CD4-positive, alpha-beta T cell (primary cell): ENCODE results near the gene JPT1. TPM values are rescaled to one million over a fixed set of nuclear protein-coding genes. Genes with fewer than 3 reads are reported as not detected.
"Not testable (repeated sequence)": the region's sequence is repeated elsewhere in the genome, so short reads cannot be mapped to it uniquely, and the experiment has no call there.

Experiments used
- ATAC-seq: fragments of 200-7000 bp; cut with Tn5 transposase; one replicate; pipeline ENCODE4 v1.10.0; 2022; ENCODE audit warnings: mild to moderate bottlenecking; ENCODE audit not compliant: poor library complexity
- CTCF ChIA-PET: fragments of 350-600 bp; sonication (Branson Sonifier 250); formaldehyde crosslinking; loops from one replicate; lab custom pipeline; 2021; ENCODE audit warnings: antibody characterized with exemption, inconsistent platforms; lab: Charles Lee
- POLR2A ChIA-PET: fragments of 350-600 bp; sonication (Branson Sonifier 250); formaldehyde crosslinking; loops from one replicate; lab custom pipeline; 2021; ENCODE audit warnings: antibody characterized with exemption, inconsistent platforms; lab: Charles Lee
- DNase-seq, 14 experiments: peaks; one replicate each; pipeline ENCODE4 v3.0.0-alpha.2; 2013 to 2020; ENCODE audit warnings: mixed read lengths in 2 of 14
- H3K27ac ChIP-seq, 2 donors: one replicate each; pipeline versions ENCODE4 v1.5.1 to v1.7.0; 2013; ENCODE audit warnings: low read length in 2 of 2, low read depth in 1 of 2, mild to moderate bottlenecking in 1 of 2
- H3K27me3 ChIP-seq, 2 experiments: 1 replicate in 1 of 2; 2 replicates in 1 of 2; pipeline versions ENCODE4 v1.6.1 to v1.7.0; 2013; ENCODE audit warnings: low read length in 2 of 2, control low read depth in 1 of 2, mild to moderate bottlenecking in 1 of 2, moderate library complexity in 1 of 2; ENCODE audit not compliant: insufficient read depth in 2 of 2, control insufficient read depth in 1 of 2
- H3K36me3 ChIP-seq: one replicate; pipeline ENCODE4 v1.6.1; 2013; ENCODE audit warnings: low read length, control low read depth; ENCODE audit not compliant: insufficient read depth
- H3K4me1 ChIP-seq: one replicate; pipeline ENCODE4 v1.6.1; 2013; ENCODE audit warnings: low read length, control low read depth; ENCODE audit not compliant: insufficient read depth
- H3K4me3 ChIP-seq: one replicate; pipeline ENCODE4 v1.5.1; 2013; ENCODE audit warnings: mild to moderate bottlenecking, low read length, moderate library complexity
- H3K9me3 ChIP-seq, 2 experiments: 1 replicate in 1 of 2; 2 replicates in 1 of 2; pipeline versions ENCODE4 v1.6.1 to v1.7.0; 2013; ENCODE audit warnings: low read length in 2 of 2, mild to moderate bottlenecking in 2 of 2, control low read depth in 1 of 2, moderate library complexity in 1 of 2; ENCODE audit not compliant: control insufficient read depth in 1 of 2, insufficient read depth in 1 of 2
- H3K27ac Mint-ChIP-seq: one replicate; pipeline ENCODE4 v1.8.0; 2020; ENCODE audit warnings: mixed read lengths
- H3K27me3 Mint-ChIP-seq: one replicate; pipeline ENCODE4 v1.8.0; 2021; ENCODE audit warnings: mixed read lengths
- H3K36me3 Mint-ChIP-seq: one replicate; pipeline ENCODE4 v1.8.0; 2021; ENCODE audit warnings: low read depth, mixed read lengths
- H3K4me1 Mint-ChIP-seq: one replicate; pipeline ENCODE4 v1.8.0; 2021; ENCODE audit warnings: low read depth, mixed read lengths
- H3K4me3 Mint-ChIP-seq: one replicate; pipeline ENCODE4 v1.8.0; 2020; ENCODE audit warnings: mild to moderate bottlenecking, mixed read lengths
- H3K9me3 Mint-ChIP-seq: one replicate; pipeline ENCODE4 v1.8.0; 2020; ENCODE audit warnings: mixed read lengths
- intact Hi-C, 2 experiments: fragments of 100-400 bp; cut with DNase I in 1 of 2; cut with micrococcal nuclease in 1 of 2; formaldehyde crosslinking; loops; one replicate each; pipeline versions ENCODE4 v1.15.1 to v1.9.0; 2023 to 2025; cut with DNase I, micrococcal nuclease
- total RNA-seq, 174 experiments: library from RNA in 2 of 174; stranded (reverse) in 2 of 174; gene quantifications; one replicate each; pipeline ENCODE4 v1.2.3 and lab custom pipeline; 2021 to 2026
- TF ChIP-seq, protein P1 (sequence below): fragments of 200-600 bp; IDR thresholded peaks from one replicate; pipeline ENCODE4 v1.8.0; 2022; ENCODE audit warnings: antibody characterized with exemption, mild to moderate bottlenecking

JPT1 gene
- total RNA-seq, 2 experiments from 2014 or later = 21.3 to 25.5 TPM

DNA sequence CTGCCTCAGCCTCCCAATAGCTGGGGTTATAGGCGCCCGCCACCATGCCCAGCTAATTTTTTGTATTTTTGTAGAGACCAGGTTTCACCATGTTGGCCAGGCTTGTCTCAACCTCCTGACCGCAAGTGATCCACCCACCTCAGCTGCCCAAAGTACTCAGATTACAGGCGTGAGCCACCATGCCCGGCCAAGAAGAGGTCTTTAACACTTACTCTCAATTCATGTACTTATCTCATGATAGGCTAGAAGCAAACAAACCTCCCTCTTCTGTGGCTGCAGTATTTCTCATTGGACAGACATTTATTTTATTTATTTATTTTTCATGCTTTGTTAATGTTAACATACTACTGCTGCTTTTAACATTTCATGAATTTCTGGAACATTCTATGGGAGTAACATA is 15.8 kb downstream of the JPT1 start:
- ChIA-PET CTCF (interaction anchor here (1.5 kb wide), 1 partner anchor 25 kb away, joined by 5 read pairs; no protein-coding TSS in a partner anchor), POLR2A (no interaction called here)
- DNase-seq = no peak
- no peak overlapping the region for H3K27ac ChIP-seq
- Mint-ChIP-seq H3K4me1 (peaks cover 16% of the 10 kb centered on the region), H3K9me3 (no peaks in the 10 kb centered on the region), H3K27me3 (no peaks in the 10 kb centered on the region), H3K4me3 (no peak overlapping the region), H3K36me3 (peaks cover 7% of the 10 kb centered on the region), H3K27ac (no peak overlapping the region)
- ATAC-seq = no peak
- H3K27me3 ChIP-seq = no peaks in the 10 kb centered on the region
- peaks cover 15% of the 10 kb centered on the region for H3K4me1 ChIP-seq
- no peaks in the 10 kb centered on the region for H3K9me3 ChIP-seq
- H3K4me3 ChIP-seq = no peak overlapping the region
- TF ChIP-seq, protein P1, sequence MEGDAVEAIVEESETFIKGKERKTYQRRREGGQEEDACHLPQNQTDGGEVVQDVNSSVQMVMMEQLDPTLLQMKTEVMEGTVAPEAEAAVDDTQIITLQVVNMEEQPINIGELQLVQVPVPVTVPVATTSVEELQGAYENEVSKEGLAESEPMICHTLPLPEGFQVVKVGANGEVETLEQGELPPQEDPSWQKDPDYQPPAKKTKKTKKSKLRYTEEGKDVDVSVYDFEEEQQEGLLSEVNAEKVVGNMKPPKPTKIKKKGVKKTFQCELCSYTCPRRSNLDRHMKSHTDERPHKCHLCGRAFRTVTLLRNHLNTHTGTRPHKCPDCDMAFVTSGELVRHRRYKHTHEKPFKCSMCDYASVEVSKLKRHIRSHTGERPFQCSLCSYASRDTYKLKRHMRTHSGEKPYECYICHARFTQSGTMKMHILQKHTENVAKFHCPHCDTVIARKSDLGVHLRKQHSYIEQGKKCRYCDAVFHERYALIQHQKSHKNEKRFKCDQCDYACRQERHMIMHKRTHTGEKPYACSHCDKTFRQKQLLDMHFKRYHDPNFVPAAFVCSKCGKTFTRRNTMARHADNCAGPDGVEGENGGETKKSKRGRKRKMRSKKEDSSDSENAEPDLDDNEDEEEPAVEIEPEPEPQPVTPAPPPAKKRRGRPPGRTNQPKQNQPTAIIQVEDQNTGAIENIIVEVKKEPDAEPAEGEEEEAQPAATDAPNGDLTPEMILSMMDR = no peak
- peaks cover 13% of the 10 kb centered on the region for H3K36me3 ChIP-seq
- intact Hi-C loops = no loop called here

DNA sequence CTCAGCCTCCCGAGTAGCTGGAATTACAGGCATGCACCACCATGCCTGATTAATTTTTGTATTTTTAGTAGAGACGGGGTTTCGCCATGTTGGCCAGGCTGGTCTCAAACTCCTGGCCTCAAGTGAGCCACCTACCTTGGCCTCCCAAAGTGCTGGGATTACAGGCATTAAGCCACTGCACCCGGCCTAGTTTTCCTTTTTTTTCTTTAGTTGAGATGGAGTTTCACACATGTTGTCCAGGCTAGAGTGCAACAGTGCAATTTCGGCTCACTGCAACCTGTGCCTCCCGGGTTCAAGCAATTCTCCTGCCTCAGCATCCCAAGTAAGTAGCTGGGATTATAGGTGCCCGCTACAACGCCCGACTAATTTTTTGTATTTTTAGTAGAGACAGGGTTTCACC is 16.6 kb downstream of the JPT1 start:
- POLR2A ChIA-PET = not testable (repeated sequence)

DNA sequence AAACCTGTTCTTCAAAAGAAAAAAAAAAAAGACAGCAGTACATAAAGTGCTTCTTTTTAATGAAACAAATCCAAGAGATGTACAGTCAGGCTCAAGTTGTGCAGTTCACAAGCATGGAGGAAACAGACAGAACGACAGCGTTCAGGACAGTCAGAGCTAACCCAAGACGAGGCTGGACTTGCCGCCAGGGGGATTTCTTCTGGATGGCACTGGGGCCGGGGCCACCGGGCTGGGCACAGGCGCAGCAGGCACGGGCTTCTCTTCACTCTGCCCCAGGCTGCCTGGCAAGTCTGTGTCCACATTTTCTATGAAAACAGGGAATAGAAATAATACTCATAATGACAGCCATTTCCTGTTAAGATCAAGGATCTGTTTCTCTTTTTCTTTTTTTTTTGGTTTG is 18.4 kb downstream of the JPT1 start:
- POLR2A ChIA-PET = no interaction called here
- Mint-ChIP-seq H3K9me3 (no peaks in the 10 kb centered on the region), H3K4me3 (no peak overlapping the region), H3K27ac (peak overlapping the region; percentile 49), H3K4me1 (peaks cover 8% of the 10 kb centered on the region), H3K36me3 (peaks cover 6% of the 10 kb centered on the region), H3K27me3 (no peaks in the 10 kb centered on the region)
- CTCF ChIA-PET = interaction anchor here (0.7 kb wide), 1 partner anchor 22 kb away, joined by 3 read pairs; no protein-coding TSS in a partner anchor
- intact Hi-C loops = no loop called here
- Histone ChIP-seq H3K4me3 (no peak overlapping the region), H3K36me3 (peaks cover 2% of the 10 kb centered on the region), H3K27ac (no peak overlapping the region), H3K9me3 (no peaks in the 10 kb centered on the region), H3K4me1 (peaks cover 16% of the 10 kb centered on the region), H3K27me3 (no peaks in the 10 kb centered on the region)
- ATAC-seq = no peak
- no peak for DNase-seq
- TF ChIP-seq, protein P1 = no peak

More for the DNA sequence above, 16.6 kb downstream of the JPT1 start:
- H3K36me3 Mint-ChIP-seq, H3K27me3 ChIP-seq, H3K27ac ChIP-seq, H3K9me3 ChIP-seq, H3K9me3 Mint-ChIP-seq, H3K36me3 ChIP-seq, H3K4me3 Mint-ChIP-seq, H3K27me3 Mint-ChIP-seq, H3K27ac Mint-ChIP-seq, DNase-seq, intact Hi-C loops, ATAC-seq, H3K4me3 ChIP-seq: not testable (repeated sequence)
- H3K4me1 ChIP-seq = peaks cover 15% of the 10 kb centered on the region
- peaks cover 16% of the 10 kb centered on the region for H3K4me1 Mint-ChIP-seq
- CTCF ChIA-PET = interaction anchor here (1.2 to 1.5 kb wide), 2 partner anchors 23 to 24 kb away, joined by 5 to 11 read pairs; no protein-coding TSS in a partner anchor

DNA sequence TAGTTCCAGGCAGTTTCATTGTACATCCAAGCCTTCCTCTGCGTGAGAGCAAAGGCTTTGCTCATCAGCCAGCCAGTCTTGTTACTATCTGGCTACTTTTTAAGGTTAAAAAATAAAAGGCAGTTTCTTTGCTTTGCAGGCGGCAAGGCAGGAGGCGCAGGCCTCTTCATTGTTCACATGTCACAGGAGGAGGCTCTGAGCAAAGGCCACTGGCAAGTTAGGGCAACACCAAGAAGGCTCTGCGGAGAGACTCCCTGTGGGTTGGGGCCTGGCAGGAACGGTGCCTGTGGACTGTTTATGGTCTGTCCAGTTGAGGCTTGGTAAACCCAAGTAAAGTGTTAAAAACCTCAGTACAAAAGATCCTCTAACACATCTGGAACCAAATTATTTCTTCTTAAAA is 18.9 kb downstream of the JPT1 start:
- DNase-seq (no peak), ATAC-seq (no peak)
- Mint-ChIP-seq H3K27me3 (no peaks in the 10 kb centered on the region), H3K27ac (peak overlapping the region; percentile 49), H3K4me1 (peaks cover 8% of the 10 kb centered on the region), H3K9me3 (no peaks in the 10 kb centered on the region), H3K4me3 (no peak overlapping the region), H3K36me3 (peaks cover 7% of the 10 kb centered on the region)
- TF ChIP-seq, protein P1 = no peak
- POLR2A ChIA-PET = no interaction called here
- peaks cover 16% of the 10 kb centered on the region for H3K4me1 ChIP-seq
- no peaks in the 10 kb centered on the region for H3K9me3 ChIP-seq
- H3K4me3 ChIP-seq = no peak overlapping the region
- peak overlapping the region in 1 of 2 donors; percentile 29 for H3K27ac ChIP-seq
- intact Hi-C loops = no loop called here
- peaks cover 2% of the 10 kb centered on the region for H3K36me3 ChIP-seq
- no peaks in the 10 kb centered on the region for H3K27me3 ChIP-seq
- CTCF ChIA-PET = interaction anchor here (0.7 kb wide), 1 partner anchor 21 kb away, joined by 3 read pairs; no protein-coding TSS in a partner anchor

DNA sequence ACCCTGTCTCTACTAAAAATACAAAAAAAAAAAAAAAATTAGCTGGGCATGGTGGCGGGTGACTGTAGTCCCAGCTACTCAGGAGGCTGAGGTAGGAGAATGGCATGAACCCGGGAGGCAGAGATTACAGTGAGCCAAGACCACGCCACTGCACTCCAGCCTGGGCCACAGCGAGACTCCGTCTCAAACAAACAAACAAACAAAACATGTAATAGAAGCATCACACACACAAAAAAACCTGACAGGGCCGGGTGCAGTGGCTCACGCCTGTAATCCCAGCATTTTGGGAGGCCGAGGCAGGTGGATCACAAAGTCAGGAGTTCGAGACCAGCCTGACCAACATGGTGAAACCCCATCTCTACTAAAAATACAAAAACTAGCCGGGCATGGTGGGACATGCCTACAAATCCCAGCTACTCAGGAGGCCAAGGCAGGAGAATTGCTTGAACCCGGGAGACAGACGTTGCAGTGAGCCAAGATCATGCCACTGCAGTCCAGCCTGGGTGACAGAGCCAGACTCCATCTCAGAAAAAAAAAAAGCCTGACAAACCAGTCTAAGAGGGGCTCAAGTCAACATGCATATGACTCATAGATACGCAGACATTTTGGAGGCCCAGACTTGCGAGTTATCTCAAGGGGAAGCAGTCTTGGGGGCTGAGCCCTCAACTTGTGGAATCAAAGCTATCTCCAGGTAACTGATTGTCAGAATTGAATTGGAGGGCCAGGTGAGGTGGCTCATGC is 20.5 kb downstream of the JPT1 start:
- DNase-seq, H3K27me3 Mint-ChIP-seq, H3K9me3 ChIP-seq, H3K9me3 Mint-ChIP-seq, H3K27ac Mint-ChIP-seq, H3K4me1 Mint-ChIP-seq, ATAC-seq, H3K36me3 Mint-ChIP-seq, H3K4me3 ChIP-seq, H3K27ac ChIP-seq, H3K27me3 ChIP-seq: not testable (repeated sequence)
- ChIA-PET POLR2A (interaction anchor here (1.4 to 4.7 kb wide), 4 partner anchors 7 to 38 kb away, joined by 3 to 30 read pairs (median 8); partner anchors contain the start of gene JPT1), CTCF (interaction anchor here (1.4 to 7.4 kb wide), 2 partner anchors 18 to 68 kb away, joined by 3 to 97 read pairs; no protein-coding TSS in a partner anchor)
- H3K36me3 ChIP-seq = peaks cover 17% of the 10 kb centered on the region
- intact Hi-C loops = loop anchor here (5.0 kb wide), 2 partner anchors 39 to 49 kb away; partner anchors contain the start of gene SUMO2 (in 1 of the 2)
- peaks cover 21% of the 10 kb centered on the region for H3K4me1 ChIP-seq
- H3K4me3 Mint-ChIP-seq = peak overlapping the region; percentile 11
